Measurements from ENCODE around the gene ABCB11. TPM values are rescaled to one million over a fixed set of nuclear protein-coding genes. Genes with fewer than 3 reads are reported as not detected.

Gene ABCB11
- total RNA-seq (2014; rRNA removed): 0.11 and 0.29 TPM in 2 replicates
- Bru-seq, nascent RNA: percentile 21 among the genes with signal in this experiment
- percentile 15 among the genes with signal in this experiment for BruChase-seq, experiment 1, labeled RNA remaining after a 6-hour chase
- percentile 15 among the genes with signal in this experiment for BruChase-seq, experiment 2, labeled RNA remaining after a 2-hour chase
- long read RNA-seq, partial matches to known transcripts: 1 of 1 reads
- long read RNA-seq, other reads (novel, unspliced or antisense): 0 of 1 reads

GRCh38 chr2:169031202-169031601 lies at the start of gene ABCB11:
Gene ABCB11 (minus strand): TSS chr2:169031324. CDS start chr2:169018125, 13,199 bp downstream.
- POLR2A ChIA-PET (ENCODE audit: unreplicated experiment): no interaction called here
- no peak for DNase-seq

GRCh38 chr2:169080250-169081069 lies 49.3 kb upstream of the ABCB11 start:
- Histone ChIP-seq H3K27me3 (ENCODE audit: low read length) (no peaks in the 10 kb centered on the region), H3F3A (ENCODE audit: low read length, unreplicated experiment) (no peaks in the 10 kb centered on the region), H4K20me1 (ENCODE audit: low read length) (no peaks in the 10 kb centered on the region), H3K4me2 (ENCODE audit: low read length) (no peak overlapping the region), H3K4me3 (ENCODE audit: low read length) (no peak overlapping the region), H3K9me2 (replicated peaks; ENCODE audit: low read length) (no peaks in the 10 kb centered on the region; the same call in 1 of the 2 replicates), H2AFZ (ENCODE audit: low read length) (no peak overlapping the region), H3K79me2 (ENCODE audit: low read length) (no peaks in the 10 kb centered on the region), H3K9ac (ENCODE audit: low read length) (no peak overlapping the region), H3K4me1 (ENCODE audit: insufficient read depth, low read length) (peaks cover 6% of the 10 kb centered on the region; the same call in 1 of the 2 replicates), H3K36me3 (ENCODE audit: low read depth, low read length) (no peaks in the 10 kb centered on the region; the same call in 1 of the 2 replicates), H3K27ac (ENCODE audit: low read length) (no peak overlapping the region), H3K9me3 (ENCODE audit: low read length) (0 out of 2 replicates have a peak, but pooled peaks cover 4% of the 10 kb centered on the region)
- ChIA-PET POLR2A (ENCODE audit: unreplicated experiment) (no interaction called here), CTCF (no interaction called here)
- BruUV-seq (replicated peaks): no TSS peak
- ATAC-seq: peak; percentile 57; the same call in 1 of the 2 replicates
- intact Hi-C loops (cut with micrococcal nuclease): no loop called here
- no peak for TF ChIP-seq EZH2 (IDR thresholded peaks at IDR 0.05; ENCODE audit: low read length, unreplicated experiment)
- no peak for TF ChIP-seq EZH2phosphoT487 (IDR thresholded peaks at IDR 0.05; ENCODE audit: borderline replicate concordance, low read length)
- TF ChIP-seq CTCF (conservative IDR thresholded peaks at IDR 0.05; ENCODE audit: low read depth, low read length): no peak
- DNase-seq: peak; percentile 46

More at GRCh38 chr2:169031202-169031601, at the start of gene ABCB11:
- intact Hi-C loops (cut with micrococcal nuclease): loop anchor here (5.0 kb wide), 1 partner anchor 69 kb away; no protein-coding TSS in a partner anchor
- Histone ChIP-seq H3K27me3 (ENCODE audit: low read length) (no peaks in the 10 kb centered on the region), H3K4me2 (ENCODE audit: low read length) (no peak within 1 kb of the TSS), H3K9me3 (ENCODE audit: low read length) (no peaks in the 10 kb centered on the region), H3K79me2 (ENCODE audit: low read length) (no peaks in the 10 kb centered on the region), H3K27ac (ENCODE audit: low read length) (no peak within 1 kb of the TSS), H3K4me3 (ENCODE audit: low read length) (no peak within 1 kb of the TSS), H3K9ac (ENCODE audit: low read length) (no peak within 1 kb of the TSS), H3F3A (ENCODE audit: low read length, unreplicated experiment) (no peaks in the 10 kb centered on the region), H4K20me1 (ENCODE audit: low read length) (no peaks in the 10 kb centered on the region), H3K36me3 (ENCODE audit: low read depth, low read length) (no peaks in the 10 kb centered on the region), H3K4me1 (ENCODE audit: insufficient read depth, low read length) (peaks cover 15% of the 10 kb centered on the region), H2AFZ (ENCODE audit: low read length) (no peak within 1 kb of the TSS), H3K9me2 (replicated peaks; ENCODE audit: low read length) (no peaks in the 10 kb centered on the region)
- BruUV-seq (replicated peaks): no TSS peak
- no peak for ATAC-seq
- CTCF ChIA-PET: no interaction called here
- TF ChIP-seq EZH2phosphoT487 (IDR thresholded peaks at IDR 0.05; ENCODE audit: borderline replicate concordance, low read length): no peak
- no peak for TF ChIP-seq CTCF (conservative IDR thresholded peaks at IDR 0.05; ENCODE audit: low read depth, low read length)
- TF ChIP-seq EZH2 (IDR thresholded peaks at IDR 0.05; ENCODE audit: low read length, unreplicated experiment): no peak
